ENCODE data around the gene CAV1. TPM values are rescaled to one million over a fixed set of nuclear protein-coding genes. Genes with fewer than 3 reads are reported as not detected.
A peak's percentile ranks its signal among the peaks of the same experiment; 100 is the strongest.

CAV1 gene
- total RNA-seq, 1 donor = 887 TPM

DNA sequence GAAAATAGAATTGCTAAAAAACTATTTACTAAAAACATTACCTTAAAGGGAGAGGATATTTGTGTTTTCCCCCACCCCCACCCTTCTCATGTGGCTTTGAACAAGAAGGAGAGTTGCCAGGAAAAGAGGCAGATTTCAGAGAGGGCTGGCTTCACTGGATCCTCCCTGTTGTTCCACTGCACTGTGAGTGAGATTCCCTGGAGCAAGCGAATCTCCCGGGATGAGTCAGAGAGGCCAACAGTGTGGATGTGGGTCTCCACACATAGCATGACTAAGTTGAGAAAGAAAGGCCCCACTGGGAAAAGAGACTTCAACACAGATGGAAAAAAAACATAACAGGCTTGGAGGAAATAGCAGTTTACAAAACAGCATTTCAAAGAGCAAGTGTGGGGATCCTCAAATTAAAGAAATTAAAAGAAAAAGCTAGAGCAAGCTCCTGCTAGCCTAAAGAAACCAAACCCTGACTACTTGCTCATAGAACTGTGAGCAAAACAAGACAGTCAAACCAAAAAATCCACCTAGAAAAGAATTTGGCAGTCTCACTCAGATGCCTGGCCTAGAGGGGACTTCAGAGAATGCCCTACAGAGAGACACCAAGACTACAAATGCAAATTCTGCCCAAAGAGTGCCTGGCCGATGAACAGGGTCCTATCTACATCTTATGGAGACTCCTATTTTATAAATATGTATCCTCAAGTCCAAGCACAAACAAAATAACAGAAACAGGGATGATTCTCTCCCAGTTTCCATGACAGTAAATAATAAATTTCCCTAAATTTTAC, 3.4 kb downstream of the CAV1 start:
- peak overlapping the region; percentile 89 for H3K4me3 ChIP-seq (ENCODE audit: low read depth, low read length)
- DNase-seq (ENCODE audit: low read depth) = peak; percentile 94
- TF ChIP-seq, protein P1, sequence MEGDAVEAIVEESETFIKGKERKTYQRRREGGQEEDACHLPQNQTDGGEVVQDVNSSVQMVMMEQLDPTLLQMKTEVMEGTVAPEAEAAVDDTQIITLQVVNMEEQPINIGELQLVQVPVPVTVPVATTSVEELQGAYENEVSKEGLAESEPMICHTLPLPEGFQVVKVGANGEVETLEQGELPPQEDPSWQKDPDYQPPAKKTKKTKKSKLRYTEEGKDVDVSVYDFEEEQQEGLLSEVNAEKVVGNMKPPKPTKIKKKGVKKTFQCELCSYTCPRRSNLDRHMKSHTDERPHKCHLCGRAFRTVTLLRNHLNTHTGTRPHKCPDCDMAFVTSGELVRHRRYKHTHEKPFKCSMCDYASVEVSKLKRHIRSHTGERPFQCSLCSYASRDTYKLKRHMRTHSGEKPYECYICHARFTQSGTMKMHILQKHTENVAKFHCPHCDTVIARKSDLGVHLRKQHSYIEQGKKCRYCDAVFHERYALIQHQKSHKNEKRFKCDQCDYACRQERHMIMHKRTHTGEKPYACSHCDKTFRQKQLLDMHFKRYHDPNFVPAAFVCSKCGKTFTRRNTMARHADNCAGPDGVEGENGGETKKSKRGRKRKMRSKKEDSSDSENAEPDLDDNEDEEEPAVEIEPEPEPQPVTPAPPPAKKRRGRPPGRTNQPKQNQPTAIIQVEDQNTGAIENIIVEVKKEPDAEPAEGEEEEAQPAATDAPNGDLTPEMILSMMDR (IDR thresholded peaks at IDR 0.05; ENCODE audit: insufficient read depth, low read depth, low read length) = no peak

DNA sequence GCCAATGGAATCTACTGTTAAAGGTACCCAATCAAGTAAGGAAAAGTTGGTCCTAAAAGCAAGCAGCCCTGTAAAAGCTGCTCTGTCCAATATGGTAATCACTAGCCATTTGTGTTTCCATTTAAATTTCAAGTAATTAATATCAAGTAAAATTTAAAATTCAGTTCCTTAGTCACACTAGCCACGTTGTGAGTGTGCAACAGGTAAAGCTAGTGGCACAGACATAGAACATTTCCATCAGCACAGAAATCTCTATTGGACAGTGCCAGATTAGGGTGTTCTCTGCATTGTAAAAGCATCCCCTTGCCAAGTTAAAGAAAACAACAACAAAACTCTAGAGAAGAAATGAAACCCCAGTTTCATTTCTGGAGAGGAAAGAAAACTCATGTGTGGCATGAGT, 4.4 kb downstream of the CAV1 start:
- H3K4me3 ChIP-seq (ENCODE audit: low read depth, low read length) = peak overlapping the region; percentile 34
- DNase-seq (ENCODE audit: low read depth) = no peak
- TF ChIP-seq, protein P1 (IDR thresholded peaks at IDR 0.05; ENCODE audit: insufficient read depth, low read depth, low read length) = no peak

DNA sequence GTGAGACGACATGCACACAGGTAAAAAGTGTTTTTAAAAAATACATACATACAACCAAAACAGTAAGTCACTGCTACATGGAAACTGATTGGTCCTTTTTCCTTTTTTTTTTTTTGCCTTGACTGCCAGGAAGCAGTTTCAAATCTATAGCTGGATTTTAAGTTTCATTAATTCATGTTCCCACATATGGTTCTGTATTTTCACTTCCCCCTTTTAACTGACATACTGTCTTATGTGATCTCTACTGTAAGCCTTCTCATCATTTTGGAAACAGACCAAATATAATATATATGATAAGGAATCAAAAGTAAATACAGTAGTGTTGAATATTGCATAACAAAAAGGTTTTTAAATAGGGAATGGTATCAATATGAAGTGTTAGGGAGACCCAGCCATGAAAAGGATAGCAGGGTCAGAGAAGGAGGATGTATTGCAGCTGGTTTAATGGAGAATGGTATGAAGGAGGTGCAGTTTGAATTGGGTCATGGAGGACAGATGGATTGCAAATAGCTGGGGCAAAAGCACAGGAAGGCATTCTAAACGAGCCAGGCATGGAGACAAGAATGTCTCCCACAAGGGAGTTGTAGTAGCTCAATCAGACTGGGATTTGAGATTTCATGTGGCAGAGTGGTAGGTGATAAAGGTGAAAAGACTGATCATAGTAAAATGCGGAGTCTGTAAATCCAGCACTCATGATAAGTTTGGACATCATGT, 5.4 kb downstream of the CAV1 start:
- TF ChIP-seq, protein P1 (IDR thresholded peaks at IDR 0.05; ENCODE audit: insufficient read depth, low read depth, low read length) = no peak
- DNase-seq (ENCODE audit: low read depth) = no peak
- peak overlapping the region; percentile 21 for H3K4me3 ChIP-seq (ENCODE audit: low read depth, low read length)

DNA sequence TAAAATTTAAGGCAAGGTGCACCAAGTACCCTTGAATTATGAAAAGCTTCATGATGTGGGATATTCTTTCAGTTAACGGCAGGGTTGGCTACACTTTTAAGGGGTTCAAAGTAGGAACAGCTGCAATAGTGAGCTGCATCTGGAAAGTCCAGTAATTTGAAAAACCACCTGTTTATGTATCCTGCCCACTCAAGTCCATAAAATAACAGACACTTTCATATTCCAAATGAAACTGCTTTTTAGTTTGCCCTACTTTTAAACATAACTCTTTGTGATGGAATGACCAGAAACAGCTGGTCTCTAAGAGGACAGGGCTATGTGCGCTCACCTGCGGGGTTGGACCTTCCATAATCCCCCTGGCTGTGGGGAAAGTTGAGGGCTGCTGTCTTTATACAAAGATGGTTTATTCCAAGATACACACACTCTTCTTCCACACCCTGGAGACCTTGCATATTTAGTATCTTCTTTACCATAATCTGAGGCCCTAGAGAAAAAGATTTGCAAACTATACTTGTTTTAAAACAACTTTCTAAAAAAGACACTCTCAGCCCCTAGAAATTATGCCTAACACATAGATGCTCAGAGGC, 7.4 kb downstream of the CAV1 start:
- no peak for DNase-seq (ENCODE audit: low read depth)
- H3K4me3 ChIP-seq (ENCODE audit: low read depth, low read length) = no peak overlapping the region

DNA sequence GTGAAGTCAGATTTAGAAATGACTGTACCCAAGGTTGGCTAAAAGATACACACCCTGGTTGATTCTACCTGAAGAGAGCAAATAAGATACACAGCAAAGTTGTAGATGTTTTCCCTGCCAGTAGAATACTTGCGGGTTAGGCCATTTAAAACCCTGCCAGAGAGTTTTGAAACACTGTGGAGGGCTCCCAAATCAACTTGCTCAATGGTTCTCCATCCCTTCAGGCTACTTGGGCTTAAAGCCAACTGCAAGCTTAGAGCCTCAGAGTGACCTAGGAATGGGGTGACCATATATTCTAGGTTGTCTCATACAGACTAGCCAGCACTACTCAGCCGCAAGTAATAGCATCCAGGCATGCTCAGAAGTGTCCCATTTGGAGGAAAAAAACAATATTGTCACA, 10.0 kb downstream of the CAV1 start:
- peak; percentile 65 for DNase-seq (ENCODE audit: low read depth)
- H3K4me3 ChIP-seq (ENCODE audit: low read depth, low read length) = no peak overlapping the region

More for the DNA sequence above, 7.4 kb downstream of the CAV1 start:
- TF ChIP-seq, protein P1 (IDR thresholded peaks at IDR 0.05; ENCODE audit: insufficient read depth, low read depth, low read length) = no peak

DNA sequence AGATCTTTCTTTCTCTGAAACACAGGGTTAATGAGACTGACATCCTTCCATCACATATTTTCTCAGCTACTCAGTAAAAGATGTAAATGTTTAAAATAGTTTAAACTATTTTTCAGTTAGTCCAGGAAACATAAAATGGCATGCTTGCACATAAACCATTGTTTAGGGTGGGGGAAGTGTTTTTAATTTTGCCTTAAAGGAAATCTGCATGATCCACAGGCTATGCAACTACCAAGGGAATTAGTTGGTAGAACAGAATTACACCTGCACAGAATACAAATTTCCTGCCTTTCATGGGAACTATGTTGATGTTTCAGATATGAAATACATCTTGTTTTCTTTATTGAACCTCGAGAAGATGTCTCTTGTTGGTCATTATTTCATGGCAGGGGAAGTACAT, 10.6 kb downstream of the CAV1 start:
- TF ChIP-seq, protein P1 (IDR thresholded peaks at IDR 0.05; ENCODE audit: insufficient read depth, low read depth, low read length) = no peak
- no peak overlapping the region for H3K4me3 ChIP-seq (ENCODE audit: low read depth, low read length)
- DNase-seq (ENCODE audit: low read depth) = no peak

More for the DNA sequence above, 10.0 kb downstream of the CAV1 start:
- TF ChIP-seq, protein P1 (IDR thresholded peaks at IDR 0.05; ENCODE audit: insufficient read depth, low read depth, low read length) = no peak
